Stimulated activated CD4-positive, alpha-beta T cell treated with anti-CD3 and anti-CD28 coated beads, Interleukin-2, amount 100 ng/mL, for 4 hours (primary cell): ENCODE results near the gene FAM13A.
"Not testable (repeated sequence)": the region's sequence is repeated elsewhere in the genome, so short reads cannot be mapped to it uniquely, and the experiment has no call there.

Source experiments
- DNase-seq: peaks from one replicate; pipeline ENCODE4 v3.0.0-alpha.2; 2020; ENCODE audit warnings: low read depth

FAM13A gene

GRCh38 chr4:88999392-88999930 lies 57.5 kb downstream of the FAM13A start:
- no peak for DNase-seq

GRCh38 chr4:88998891-88999290 lies 58.1 kb downstream of the FAM13A start:
- no peak for DNase-seq

- DNase-seq: no peak
These were observed 59.0 kb downstream of the FAM13A start for GRCh38 chr4:88998001-88998400.

- DNase-seq: no peak
These were observed 61.1 kb downstream of the FAM13A start for GRCh38 chr4:88995874-88996273.

- not testable (repeated sequence) for DNase-seq
These were observed 61.7 kb downstream of the FAM13A start for GRCh38 chr4:88995257-88995656.

GRCh38 chr4:88993246-88993645 lies 63.7 kb downstream of the FAM13A start:
- DNase-seq: no peak

- no peak for DNase-seq
These were observed 65.2 kb downstream of the FAM13A start for GRCh38 chr4:88991746-88992145.

GRCh38 chr4:88989990-88990389 lies 67.0 kb downstream of the FAM13A start:
- no peak for DNase-seq

- DNase-seq: no peak
These were observed 71.8 kb downstream of the FAM13A start for GRCh38 chr4:88985088-88985773.

- no peak for DNase-seq
These were observed 74.2 kb downstream of the FAM13A start for GRCh38 chr4:88982757-88983156.

- DNase-seq: no peak
These were observed 75.0 kb downstream of the FAM13A start for GRCh38 chr4:88981993-88982392.

- no peak for DNase-seq
These were observed 75.4 kb downstream of the FAM13A start for GRCh38 chr4:88981556-88981955.

GRCh38 chr4:88979276-88979675 lies 77.7 kb downstream of the FAM13A start:
- DNase-seq: no peak

GRCh38 chr4:88976775-88977035 lies 80.3 kb downstream of the FAM13A start:
- DNase-seq: no peak

GRCh38 chr4:88975958-88976774 lies 80.8 kb downstream of the FAM13A start:
- no peak for DNase-seq

GRCh38 chr4:88971536-88971935 lies 85.4 kb downstream of the FAM13A start:
- no peak for DNase-seq

- no peak for DNase-seq
These were observed 87.2 kb downstream of the FAM13A start for GRCh38 chr4:88969746-88970145.

- DNase-seq: no peak
These were observed 87.7 kb downstream of the FAM13A start for GRCh38 chr4:88969271-88969670.

GRCh38 chr4:88967883-88968331 lies 89.1 kb downstream of the FAM13A start:
- no peak for DNase-seq

GRCh38 chr4:88965053-88965452 lies 91.9 kb downstream of the FAM13A start:
- no peak for DNase-seq

GRCh38 chr4:88964450-88964849 lies 92.5 kb downstream of the FAM13A start:
- no peak for DNase-seq

GRCh38 chr4:88963817-88964216 lies 93.2 kb downstream of the FAM13A start:
- DNase-seq: no peak

- DNase-seq: no peak
These were observed 94.6 kb downstream of the FAM13A start for GRCh38 chr4:88962396-88962795.
